Choroid plexus epithelial cell (primary cell): ENCODE data around the gene GMDS.

Experiments
- DNase-seq: peaks from one replicate; pipeline ENCODE4 v3.0.0-alpha.2; 2010; ENCODE audit warnings: low read depth
- H3K4me3 ChIP-seq: 2 replicates; pipeline ENCODE4 v1.5.1; 2011; ENCODE audit warnings: low read depth, mild to moderate bottlenecking, control low read depth, low read length, moderate library complexity
- CTCF ChIP-seq: conservative IDR thresholded peaks from 2 replicates; pipeline ENCODE4 v1.5.1; 2011; ENCODE audit warnings: low read depth, mild to moderate bottlenecking, control low read depth, inconsistent platforms, low read length, moderate library complexity

The GMDS gene

GRCh38 chr6:1929931-1930330, 315.5 kb downstream of the GMDS start:
- no peak for DNase-seq
- no peak for TF ChIP-seq CTCF

GRCh38 chr6:1925743-1926430, 319.5 kb downstream of the GMDS start:
- H3K4me3 ChIP-seq: no peak overlapping the region
- no peak for DNase-seq
- no peak for TF ChIP-seq CTCF

More at GRCh38 chr6:1929931-1930330, 315.5 kb downstream of the GMDS start:
- no peak overlapping the region for H3K4me3 ChIP-seq

DNA sequence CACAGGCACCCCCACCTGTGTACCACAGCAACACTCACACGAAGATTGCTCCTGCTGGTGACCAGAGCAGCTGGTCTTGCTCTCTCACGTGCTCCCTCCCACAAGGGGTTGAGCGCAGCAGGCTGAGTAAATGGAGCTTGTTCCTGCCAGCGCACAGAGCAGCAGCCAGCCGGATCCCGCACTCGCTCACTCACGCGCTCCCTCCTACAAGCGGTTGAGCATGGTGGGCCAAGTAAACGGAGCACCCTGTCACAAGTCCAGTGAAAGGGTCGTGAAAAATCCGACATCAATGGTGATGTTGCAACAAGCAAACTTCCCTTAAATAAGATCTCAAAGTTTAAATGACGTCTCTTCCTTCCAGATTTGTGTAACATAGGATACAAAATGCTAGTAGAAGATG, 322.0 kb downstream of the GMDS start:
- H3K4me3 ChIP-seq: no peak overlapping the region
- no peak for TF ChIP-seq CTCF
- no peak for DNase-seq

DNA sequence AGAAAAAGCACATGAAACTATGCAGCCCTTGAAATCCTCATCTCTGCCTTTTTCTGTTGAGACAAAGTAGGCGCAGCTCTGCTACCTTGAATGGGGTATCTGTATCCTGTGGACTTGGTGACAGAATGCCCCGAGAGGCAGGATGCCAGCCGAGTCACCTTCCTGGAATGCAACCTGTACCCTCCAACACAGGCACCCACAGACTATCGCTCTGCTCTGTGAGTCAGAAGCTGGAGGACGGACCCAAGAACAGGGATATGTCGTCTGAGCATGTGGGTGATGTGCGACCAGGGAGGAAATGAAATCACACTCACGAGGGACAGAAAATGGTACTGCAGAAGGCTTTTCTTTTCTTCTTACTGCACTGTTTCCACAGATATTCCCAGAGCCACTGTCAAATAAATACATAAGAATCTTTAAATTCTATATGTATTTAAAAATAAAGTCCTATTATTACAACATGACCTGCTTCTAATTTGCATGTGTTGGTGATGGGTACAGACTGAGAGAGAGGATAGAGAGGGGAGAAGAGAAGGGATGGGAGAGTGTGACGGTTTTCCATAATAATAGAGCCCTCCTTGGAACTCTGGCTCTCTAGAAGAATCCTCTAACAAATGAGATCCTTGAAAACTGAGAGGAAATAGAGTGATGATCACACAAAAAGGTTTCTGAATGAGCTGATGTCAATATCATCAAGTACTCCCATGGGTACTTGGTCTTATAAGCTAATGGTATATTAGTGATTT, 327.6 kb downstream of the GMDS start:
- DNase-seq: peak; percentile 62
- no peak for TF ChIP-seq CTCF
- H3K4me3 ChIP-seq: no peak overlapping the region

GRCh38 chr6:1916334-1917070, 328.9 kb downstream of the GMDS start:
- peak; percentile 37 for DNase-seq
- no peak for TF ChIP-seq CTCF
- H3K4me3 ChIP-seq: no peak overlapping the region

DNA sequence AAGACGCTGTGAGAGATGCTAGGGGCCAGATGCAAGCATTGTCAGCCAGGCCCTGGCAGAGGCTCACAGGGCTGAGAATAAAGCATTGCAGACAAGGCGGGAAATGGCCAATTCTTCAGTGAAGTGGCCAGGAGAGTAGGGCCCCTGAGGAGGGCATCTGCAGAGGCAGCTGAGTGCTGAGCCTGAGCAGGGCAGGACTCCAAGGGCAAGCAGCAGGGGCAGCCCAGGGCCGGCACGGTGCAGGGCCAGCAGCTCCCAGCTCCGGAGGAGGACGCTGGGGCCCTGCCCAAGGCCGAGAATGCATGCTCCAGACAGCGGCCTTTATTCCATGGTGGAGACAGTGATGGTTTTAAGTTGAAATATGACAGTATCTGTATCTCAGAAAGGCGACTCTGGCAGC, 330.2 kb downstream of the GMDS start:
- no peak for DNase-seq
- H3K4me3 ChIP-seq: no peak overlapping the region
- no peak for TF ChIP-seq CTCF
